GM03348 (cell line): ENCODE results near the gene NSMCE3.

Experiments
- DNase-seq: peaks from one replicate; pipeline ENCODE4 v3.0.0; 2012; ENCODE audit warnings: low spot score

Gene NSMCE3

DNA sequence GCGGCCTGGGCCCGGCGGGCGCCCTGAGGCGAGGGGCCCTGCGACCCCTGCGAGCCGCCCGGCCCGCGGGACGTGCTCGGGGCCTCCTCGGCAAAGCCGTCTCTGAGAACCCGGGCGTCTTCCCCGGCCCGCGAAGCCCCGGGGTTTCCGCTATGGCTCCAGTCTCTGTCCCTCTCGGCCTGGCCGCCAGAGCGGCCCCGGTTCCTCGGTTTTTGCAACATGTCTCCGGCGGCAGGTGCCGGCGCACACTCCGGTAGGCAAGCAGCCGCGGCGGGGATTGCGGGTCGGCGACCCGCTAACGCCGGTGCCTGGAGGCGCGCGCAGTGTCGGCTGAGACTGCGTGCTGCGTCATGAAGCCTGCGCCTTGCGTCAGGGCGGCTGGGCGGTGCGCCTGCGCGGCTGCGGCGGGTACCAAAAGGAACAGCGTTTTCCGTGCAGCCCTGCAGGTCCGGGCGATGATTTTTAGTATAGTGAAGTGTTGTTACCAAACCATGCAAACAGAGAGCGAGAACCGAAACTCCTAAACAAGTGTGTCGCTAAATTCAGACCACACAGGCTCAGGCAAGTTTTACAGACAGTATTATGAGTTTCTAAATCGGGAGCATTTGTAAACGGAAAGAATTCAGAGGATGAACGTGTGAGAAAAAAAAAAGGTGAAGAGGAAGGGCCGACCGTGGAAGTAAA is at the start of gene NSMCE3:
Gene NSMCE3, minus strand, starts transcription at position 338 of the 684 bp plus-strand sequence. Its CDS starts 117 bp downstream, at position 221.
- peak; percentile 97 for DNase-seq

DNA sequence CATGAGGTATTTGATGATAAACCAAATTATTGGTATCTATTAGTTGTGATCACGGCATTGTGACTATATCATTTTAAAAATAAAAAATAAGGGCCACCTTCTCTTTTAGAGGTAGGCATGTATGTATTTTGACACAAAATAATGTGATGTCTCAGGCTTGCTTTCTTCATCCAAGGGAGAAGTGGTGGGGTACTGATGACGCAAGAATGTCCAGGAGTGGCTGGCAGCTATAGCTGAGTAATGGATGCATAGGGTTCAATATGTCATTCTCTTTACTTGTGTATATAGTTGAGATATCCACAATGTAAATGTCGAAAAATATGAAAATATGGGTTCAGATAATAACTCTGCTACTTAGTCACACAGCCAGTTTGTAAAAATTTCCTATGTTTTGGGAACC is 46.8 kb upstream of the NSMCE3 start:
- DNase-seq: no peak

DNA sequence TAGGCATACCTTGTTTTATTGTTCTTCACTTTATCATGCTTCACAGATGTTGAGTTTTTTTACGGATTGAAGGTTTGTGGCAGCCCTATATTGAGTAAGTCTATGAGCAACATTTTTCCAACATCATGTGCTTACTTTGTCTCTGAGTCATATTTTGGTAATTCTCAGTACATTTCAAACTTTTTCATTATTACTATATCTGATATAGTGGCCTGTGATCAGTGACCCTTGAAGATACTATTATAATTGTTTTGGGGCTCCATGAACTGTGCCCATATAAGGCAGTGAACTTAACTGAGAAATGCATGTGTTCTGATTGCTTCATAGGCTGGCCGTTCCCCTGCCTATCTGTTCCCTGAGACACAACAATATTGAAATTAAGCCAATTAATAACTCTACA is 42.8 kb upstream of the NSMCE3 start:
- DNase-seq: peak; percentile 26

DNA sequence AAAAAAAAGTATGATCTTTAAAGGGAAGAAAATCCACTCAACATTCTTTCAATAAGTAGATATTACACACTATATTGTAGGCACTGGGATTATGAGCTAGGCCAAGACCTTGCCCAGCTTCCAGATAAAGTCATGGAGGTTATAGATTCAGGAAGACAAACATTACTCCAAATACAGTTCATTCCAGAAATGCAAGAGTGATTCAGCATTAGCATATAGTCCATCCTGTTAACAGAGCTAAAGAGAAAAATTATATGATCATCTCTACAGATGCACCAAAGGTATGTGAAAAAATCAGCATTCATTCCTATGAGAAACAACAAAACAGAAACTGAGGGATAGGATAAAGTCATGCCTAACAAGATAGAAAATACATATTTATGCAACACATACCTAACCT is 42.1 kb upstream of the NSMCE3 start:
- no peak for DNase-seq

DNA sequence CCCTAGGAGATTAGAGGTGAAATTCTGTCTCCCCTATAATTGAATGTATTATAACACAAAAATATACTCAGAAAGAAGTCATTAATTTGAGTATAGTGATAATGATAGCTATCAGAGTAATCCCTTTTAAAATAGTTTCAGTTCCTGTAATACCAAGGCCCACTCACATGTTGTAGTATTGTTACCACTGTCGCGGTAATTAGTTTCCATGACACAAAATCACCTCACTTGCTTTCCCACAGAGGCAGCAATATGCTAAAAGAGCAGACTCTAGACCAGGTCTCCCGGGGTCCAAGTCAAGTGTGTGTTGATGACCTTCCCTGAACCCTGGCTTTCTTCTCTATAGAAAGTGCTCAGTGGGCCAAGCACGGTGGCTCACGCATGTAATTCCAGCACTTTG is 39.5 kb upstream of the NSMCE3 start:
- no peak for DNase-seq

DNA sequence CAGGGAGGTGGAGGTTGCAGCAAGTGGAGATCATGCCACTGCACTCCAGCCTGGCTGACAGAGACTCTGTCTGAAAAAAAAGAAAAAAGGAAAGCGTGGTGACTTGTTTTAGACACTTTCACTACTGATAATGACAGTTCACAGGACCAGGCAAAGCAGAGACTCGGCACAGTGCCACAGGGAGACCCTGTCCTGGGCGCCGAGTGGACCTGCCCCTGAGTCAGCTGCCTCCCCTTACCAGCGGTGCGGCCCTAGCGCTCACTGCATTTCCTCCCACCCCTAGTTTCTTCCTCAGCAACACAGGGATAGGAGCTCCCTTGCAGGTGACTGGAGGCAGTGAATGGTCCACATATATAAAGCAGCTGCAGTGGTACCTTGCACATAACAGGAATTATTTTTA is 38.7 kb upstream of the NSMCE3 start:
- DNase-seq: no peak

DNA sequence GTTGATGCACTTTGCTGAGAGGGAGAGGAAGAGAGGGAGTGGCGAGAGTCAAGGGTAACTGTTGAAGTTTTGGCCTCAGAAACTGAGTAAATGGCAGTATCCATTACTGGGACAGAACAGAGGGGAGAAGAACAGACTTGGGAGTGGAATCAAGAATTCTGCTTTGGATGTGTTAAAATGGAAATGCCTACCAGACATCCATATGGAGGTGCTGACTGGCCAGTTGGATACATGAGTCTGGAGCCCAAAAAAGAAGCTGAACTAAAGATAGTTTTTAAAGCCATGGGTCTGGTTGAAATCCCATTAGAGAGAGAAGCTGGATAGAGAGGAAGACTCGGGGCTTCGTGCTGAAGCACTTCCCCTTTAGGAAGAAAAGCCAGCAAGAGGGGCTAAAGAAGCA is 35.9 kb upstream of the NSMCE3 start:
- DNase-seq: no peak

DNA sequence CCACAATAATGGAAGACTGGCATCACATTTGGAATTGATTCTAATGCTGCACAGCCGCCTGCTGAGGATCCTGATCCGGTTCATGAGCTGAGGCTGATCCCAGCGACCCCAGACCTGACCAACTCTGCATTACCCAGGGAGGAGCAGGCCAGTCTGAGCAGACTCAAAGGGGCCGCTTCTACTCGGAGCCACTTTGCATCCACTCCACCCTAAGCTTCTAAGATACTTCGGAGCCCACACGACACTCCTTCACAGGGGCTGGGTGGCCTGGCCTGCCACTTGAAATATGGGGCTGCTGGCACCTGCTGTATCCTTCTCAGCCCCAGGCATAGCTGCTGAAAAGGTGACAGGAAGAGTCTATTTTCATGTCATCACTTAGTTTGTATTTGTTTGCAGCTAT is 33.2 kb upstream of the NSMCE3 start:
- no peak for DNase-seq

DNA sequence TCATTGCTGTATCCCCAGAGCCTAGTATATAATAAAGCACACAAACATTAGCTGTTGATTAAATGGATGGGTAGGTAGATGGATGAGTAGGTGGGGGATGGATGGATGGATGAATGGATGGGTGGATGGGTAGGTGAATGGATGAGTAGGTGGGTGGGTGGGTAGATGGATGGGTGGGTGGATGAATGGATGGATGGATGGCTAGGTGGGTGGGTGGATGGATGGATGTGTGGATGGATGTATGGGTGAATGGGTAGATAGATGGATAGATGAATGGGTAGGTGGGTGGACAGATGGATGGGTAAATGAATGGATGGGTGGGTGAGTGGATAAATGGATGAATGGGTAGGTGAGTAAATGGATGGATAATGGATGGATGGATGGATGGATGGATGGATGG is 30.2 kb upstream of the NSMCE3 start:
- DNase-seq: no peak

DNA sequence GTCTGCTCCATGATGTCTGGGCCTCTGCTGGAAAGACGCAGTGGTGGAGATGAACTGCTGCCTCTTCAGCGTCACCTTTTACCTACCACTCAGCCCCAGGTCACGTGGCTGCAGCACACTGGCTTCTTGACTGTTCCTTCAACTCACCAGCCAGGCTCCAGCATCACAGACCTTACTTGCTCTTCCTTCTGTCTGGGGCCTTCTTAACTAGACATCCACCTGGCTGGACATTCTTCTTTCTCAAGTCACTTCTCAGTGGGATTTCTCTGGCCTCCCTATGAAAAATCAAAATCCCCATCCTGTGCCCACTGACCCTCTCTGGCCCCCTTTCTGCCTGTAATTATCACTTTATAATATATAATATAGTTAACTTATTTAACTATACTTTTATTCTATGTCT is 29.7 kb upstream of the NSMCE3 start:
- no peak for DNase-seq

DNA sequence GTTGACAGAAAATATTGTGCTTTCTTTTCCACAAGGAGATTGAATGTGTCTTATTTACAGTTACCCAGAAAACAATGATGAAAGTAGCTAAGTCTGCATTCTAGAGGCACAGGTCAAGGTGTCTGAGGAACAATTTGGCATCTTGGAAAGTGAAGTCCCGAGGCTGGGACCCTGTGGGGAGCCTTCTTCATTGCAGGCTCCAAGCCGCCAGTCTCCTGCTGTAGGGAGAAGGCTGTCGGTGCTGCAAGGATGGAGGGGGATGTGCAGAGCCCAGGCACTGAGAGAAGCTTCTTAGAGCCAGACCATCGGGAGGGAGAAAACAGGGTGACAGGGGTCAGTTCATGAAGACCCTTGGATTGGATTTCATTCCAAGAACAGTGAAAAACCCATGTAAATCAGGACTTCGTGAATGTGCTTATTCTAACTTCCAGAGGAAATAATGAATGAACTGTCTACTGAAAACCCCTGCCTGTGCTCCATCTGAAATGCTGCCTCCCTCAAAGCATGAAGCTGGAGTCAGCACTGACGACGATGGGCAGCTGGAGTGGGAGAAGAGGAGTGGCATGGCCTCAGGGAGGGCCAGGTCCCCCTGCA is 25.2 kb upstream of the NSMCE3 start:
- no peak for DNase-seq

DNA sequence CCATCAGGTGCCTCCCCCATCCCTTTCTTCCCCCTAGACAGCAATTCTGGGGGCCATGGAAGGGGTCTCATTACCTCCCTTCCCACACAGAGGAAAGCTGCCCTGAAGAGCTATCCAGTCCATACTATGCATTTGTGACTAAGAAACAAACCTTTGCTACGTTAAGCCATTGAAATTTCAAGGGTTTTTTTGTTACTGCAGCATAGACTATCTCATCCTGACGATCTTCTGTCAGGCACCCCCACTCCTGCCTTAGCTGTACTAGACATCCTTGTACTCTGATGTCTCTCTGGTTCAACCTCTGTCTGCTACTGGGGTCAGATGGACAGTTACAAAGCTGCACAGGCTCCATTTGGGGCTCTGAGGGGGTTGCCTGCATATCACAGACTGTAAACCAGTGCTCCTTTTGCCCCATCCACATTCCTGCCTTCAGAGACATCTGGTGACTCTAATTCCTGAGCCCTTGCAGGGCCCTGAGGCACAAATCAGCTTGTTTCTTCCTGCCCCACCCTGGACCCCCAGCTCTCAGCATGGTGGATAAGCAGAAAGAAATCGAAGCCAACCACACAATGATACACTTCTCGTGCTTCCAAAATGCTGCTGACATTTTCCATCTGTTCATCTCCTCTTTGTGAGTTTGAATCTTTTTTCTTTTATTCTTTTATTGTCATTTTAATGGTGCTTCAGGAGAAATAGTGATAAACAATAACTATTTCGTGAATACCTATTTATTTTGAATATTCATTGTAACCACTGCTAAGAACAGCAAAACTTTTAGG is 21.6 kb upstream of the NSMCE3 start:
- DNase-seq: no peak

DNA sequence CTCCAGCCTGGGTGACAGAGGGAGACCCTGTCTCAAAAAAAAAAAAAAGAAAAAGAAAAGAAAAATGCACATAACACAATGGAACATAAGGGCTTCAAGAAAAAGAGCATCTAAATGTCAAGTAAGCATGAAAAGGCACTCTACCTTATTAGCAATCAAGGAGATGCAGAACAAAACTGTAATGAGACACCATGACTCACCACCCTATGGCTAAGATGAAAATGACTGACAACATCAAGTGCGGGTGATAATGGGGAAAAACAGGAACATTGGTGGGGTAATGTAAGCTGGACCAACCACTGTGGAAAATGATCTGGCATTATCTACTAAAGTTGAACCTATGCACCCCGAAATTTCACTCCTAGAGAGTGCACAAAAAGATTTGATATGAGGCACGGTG is 19.6 kb upstream of the NSMCE3 start:
- no peak for DNase-seq

DNA sequence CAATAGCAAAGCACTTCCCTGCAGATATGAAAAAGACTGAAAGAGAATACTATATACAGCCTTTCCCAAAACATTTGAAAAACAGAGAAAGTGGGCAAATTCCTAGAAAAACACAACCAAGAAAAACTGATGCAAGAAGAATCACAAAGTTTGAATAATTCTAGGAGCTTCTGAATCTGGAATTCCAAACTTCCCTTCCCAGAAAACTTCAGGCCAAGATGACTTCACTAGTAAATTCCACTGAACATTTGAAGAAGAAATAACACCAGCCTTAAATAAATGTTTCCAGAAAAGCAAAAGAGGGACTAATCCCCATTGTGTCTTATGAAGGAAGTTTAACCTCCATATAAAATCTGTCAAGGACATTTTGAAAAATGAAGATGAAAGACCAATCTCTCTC is 15.8 kb upstream of the NSMCE3 start:
- DNase-seq: no peak

DNA sequence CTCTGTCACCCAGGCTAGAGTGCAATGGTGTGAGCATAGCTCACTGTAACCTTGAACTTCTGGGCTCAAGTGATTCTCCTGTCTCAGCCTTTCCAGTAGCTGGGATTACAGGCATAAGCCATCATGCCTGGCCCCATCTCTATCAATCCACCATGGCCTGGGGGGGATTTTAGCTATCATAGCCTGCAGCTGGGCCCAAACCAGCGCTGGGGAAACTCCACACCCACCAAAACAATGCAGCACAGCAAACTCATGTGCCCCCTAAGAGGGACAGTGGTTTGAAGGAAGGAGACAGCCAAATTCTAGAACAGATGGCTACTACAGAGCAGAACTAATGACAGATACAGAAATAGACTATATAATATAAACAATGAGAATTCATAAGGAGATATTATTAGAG is 13.8 kb upstream of the NSMCE3 start:
- DNase-seq: no peak

DNA sequence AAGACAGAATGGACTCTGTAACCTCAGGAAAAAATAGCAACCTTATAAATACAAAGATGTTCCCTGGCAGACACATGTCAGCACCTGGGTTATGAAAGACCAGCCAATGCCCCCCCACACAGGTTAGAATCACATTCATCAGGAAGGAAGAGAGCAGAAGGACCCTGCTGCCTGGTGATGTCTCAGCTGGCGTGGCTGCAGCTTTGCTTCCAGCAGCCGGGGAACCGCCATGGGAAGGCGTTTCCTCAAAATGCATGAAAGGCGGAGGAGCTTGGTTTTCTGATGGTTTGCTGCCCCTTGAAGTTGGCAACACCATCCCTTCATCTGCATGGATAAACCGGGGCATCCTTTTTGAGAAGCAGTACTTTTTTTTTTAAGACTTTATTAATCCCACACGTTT is 10.9 kb upstream of the NSMCE3 start:
- no peak for DNase-seq

DNA sequence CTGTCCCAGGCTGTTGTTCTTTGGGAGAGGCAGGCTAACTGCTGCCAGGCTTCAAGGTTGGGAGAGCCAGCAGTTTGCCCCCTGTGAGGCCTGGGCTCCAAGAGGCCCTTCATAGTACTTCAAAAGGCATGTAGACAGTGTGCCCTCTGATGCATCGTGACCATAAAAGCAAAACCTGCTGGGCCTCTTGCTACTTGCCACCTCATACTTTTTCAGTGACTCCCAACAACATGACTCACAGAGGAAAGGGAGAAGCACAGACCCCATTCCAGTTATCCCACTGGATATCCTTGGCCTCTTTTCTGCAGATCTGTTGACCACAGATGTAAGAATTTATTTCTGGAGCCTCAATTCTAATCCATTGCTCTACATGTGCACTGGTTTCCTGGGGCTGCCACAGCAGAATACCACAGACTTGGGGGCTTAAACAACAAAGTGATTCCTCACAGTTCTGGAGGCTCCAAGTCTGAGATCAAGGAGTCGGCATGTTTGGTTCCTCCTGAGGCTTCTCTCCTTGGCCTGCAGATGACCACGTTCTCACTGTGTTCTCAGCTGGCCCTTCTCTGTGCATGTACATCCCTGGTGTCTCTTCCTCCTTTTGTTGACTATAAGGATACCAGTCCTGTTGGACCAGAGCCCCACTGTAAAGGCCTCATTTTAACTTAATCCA is 8.9 kb upstream of the NSMCE3 start:
- peak; percentile 75 for DNase-seq

DNA sequence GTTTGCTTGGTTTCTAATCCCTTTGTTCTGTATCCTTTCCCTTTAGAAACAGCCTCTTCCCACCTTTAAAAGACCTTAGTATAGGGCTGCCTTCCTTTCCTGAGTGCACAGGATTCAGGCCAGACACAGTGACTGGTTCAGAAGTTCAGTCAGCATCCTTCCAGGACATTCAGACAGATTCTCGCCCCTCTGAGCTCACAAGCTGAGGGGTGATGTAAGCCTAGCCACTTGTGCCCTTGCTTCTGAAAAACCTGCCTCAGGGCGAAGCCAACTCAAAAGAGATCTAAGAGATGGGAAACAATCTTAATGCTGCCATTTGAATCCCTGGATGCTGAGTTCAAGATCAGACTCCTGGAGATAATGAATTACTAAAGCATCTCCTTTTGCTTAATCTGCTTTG is 6.7 kb upstream of the NSMCE3 start:
- no peak for DNase-seq

DNA sequence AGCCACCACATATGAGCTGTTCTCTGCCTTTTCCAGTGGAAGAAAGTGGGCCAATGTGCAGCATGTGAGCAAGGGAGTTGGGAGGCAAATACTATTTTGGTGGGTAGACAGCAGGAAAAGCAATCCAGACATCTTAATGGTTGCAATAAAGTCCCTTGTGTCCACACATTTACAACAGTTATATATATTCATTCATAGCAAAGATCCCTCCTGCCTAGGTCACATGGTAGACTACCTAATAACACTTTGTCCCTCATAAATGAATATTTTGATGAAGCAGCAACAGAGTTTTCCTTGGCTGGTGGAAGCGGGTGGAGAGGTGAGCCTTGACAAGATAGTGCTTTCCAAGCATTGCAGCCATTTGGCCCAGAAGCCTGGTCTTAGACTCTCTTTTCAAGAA is 6.2 kb upstream of the NSMCE3 start:
- no peak for DNase-seq

DNA sequence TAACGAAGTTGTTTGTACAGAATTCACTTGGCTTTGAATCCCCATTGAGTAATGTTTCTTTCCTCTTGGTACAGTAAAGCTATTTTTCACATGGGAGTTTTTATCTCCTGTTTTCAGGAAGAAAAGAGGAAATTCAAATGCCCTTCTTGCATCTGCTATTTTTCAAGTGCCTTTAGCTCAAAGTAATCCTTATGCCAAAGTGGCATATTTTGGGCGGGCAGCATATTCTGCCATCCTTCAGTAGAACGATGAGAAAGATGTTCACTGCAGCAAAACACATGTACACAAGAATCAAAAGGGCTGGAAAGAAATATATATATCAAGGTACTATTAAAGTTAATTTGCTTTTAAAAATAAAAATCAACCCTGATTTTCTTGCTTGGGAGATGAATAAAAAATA is 5.3 kb upstream of the NSMCE3 start:
- DNase-seq: no peak

DNA sequence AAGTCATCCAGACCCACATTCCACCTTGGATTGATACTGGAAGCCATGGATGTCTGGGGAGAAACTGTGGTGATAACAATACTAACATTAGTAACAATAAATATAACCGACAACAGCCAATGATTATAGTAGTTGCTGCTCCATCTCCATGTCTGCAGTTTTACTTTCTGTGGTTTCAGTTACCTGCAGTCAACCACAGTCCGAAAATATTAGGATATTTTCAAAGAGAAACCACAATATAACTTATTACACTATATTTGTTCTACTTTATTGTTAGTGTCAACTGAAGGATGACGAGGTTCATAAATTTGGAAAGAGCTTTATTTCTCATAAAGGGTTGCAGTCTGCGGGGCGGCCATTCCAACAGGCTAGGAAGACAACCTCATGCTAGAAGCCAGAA is 2.6 kb upstream of the NSMCE3 start:
- DNase-seq: no peak

DNA sequence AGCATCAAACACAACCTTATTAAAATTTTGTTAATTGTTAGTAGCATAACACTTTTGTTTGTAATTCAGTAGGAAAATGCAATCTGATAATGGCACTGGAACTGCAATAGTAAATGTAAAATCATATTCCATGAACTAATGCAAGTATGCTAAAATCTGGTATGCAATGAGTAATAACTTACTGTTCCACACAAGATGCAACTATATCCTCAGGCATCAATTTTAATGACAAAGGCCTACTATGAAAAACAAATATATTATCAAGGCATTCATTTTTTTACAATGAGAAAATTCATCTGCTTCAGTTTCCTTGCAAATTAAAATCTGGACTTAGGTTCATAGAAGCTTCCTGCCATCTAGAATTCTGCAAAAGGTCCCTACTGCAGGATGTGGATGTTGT is 1.4 kb upstream of the NSMCE3 start:
- DNase-seq: no peak
